GM23338 (cell line): Measurements from ENCODE around the gene BARX1. TPM values are rescaled to one million over a fixed set of nuclear protein-coding genes. Genes with fewer than 3 reads are reported as not detected.

Experiments
- ATAC-seq: fragments of 200-7000 bp; cut with Tn5 transposase; 3 replicates; pipeline ENCODE4 v1.9.1; 2020
- DNase-seq: peaks from one replicate; pipeline ENCODE4 v3.0.0-alpha.2; 2015; ENCODE audit warnings: low spot score
- H2AFZ ChIP-seq: fragments of 200-600 bp; sonication (generic); 2 replicates; pipeline ENCODE4 v1.8.0; 2016; ENCODE audit warnings: antibody characterized with exemption, mild to moderate bottlenecking, moderate library complexity
- H3F3A ChIP-seq: fragments of 200-600 bp; sonication (generic); replicated peaks from 2 replicates; pipeline ENCODE4 v1.8.0; 2017; ENCODE audit warnings: antibody characterized with exemption, mixed run types, low read depth
- H3K27ac ChIP-seq: fragments of 200-600 bp; sonication (generic); 2 replicates; pipeline ENCODE4 v1.6.1; 2016; ENCODE audit warnings: low read depth
- H3K27me3 ChIP-seq: fragments of 200-600 bp; sonication (generic); 2 replicates; pipeline ENCODE4 v1.8.0; 2016; ENCODE audit warnings: mild to moderate bottlenecking, mixed run types, moderate library complexity; ENCODE audit not compliant: insufficient read depth
- H3K36me3 ChIP-seq: fragments of 200-600 bp; sonication (generic); 2 replicates; pipeline ENCODE4 v1.8.0; 2016; ENCODE audit warnings: mild to moderate bottlenecking; ENCODE audit not compliant: insufficient read depth
- H3K4me1 ChIP-seq: fragments of 200-600 bp; sonication (generic); 2 replicates; pipeline ENCODE4 v1.8.0; 2016; ENCODE audit warnings: mild to moderate bottlenecking, moderate library complexity; ENCODE audit not compliant: insufficient read depth
- H3K4me2 ChIP-seq: fragments of 200-600 bp; sonication (generic); 2 replicates; pipeline ENCODE4 v1.7.1; 2017; ENCODE audit warnings: mixed run types
- H3K4me3 ChIP-seq: fragments of 200-600 bp; sonication (generic); 2 replicates; pipeline ENCODE4 v1.6.1; 2016; ENCODE audit warnings: mixed run types
- H3K79me2 ChIP-seq: fragments of 200-600 bp; sonication (generic); replicated peaks from 2 replicates; pipeline ENCODE4 v1.8.0; 2017; ENCODE audit warnings: mild to moderate bottlenecking; ENCODE audit not compliant: insufficient read depth
- H3K9me2 ChIP-seq: fragments of 200-600 bp; sonication (generic); 2 replicates; pipeline ENCODE4 v1.8.0; 2017; ENCODE audit not compliant: insufficient read depth
- H4K20me1 ChIP-seq: fragments of 200-600 bp; sonication (generic); replicated peaks from 2 replicates; pipeline ENCODE4 v1.8.0; 2017; ENCODE audit warnings: mild to moderate bottlenecking; ENCODE audit not compliant: insufficient read depth
- H3K27ac Mint-ChIP-seq: 2 replicates; pipeline ENCODE4 v1.8.0; 2020; ENCODE audit warnings: inconsistent platforms, mild to moderate bottlenecking, moderate library complexity, mixed read lengths
- H3K27me3 Mint-ChIP-seq: 3 replicates; pipeline ENCODE4 v1.8.0; 2022; ENCODE audit warnings: low read depth, mild to moderate bottlenecking, moderate library complexity, mixed read lengths, inconsistent platforms; ENCODE audit not compliant: insufficient read depth, poor library complexity
- H3K36me3 Mint-ChIP-seq: 3 replicates; pipeline ENCODE4 v1.8.0; 2021; ENCODE audit warnings: low read depth, mild to moderate bottlenecking, inconsistent platforms, moderate library complexity, mixed read lengths
- H3K4me1 Mint-ChIP-seq: 3 replicates; pipeline ENCODE4 v1.8.0; 2020; ENCODE audit warnings: mild to moderate bottlenecking, inconsistent platforms, mixed read lengths
- H3K4me3 Mint-ChIP-seq: 3 replicates; pipeline ENCODE4 v1.8.0; 2021; ENCODE audit warnings: moderate library complexity, mild to moderate bottlenecking, inconsistent platforms, mixed read lengths
- H3K9me3 Mint-ChIP-seq: 3 replicates; pipeline ENCODE4 v1.8.0; 2020; ENCODE audit warnings: moderate library complexity, mild to moderate bottlenecking, inconsistent platforms, mixed read lengths
- REST ChIP-seq: IDR thresholded peaks from one replicate; pipeline ENCODE4 v1.6.1; 2018; ENCODE audit warnings: antibody characterized with exemption; ENCODE audit not compliant: unreplicated experiment
- STAT1 ChIP-seq: IDR thresholded peaks from one replicate; pipeline ENCODE4 v1.6.1; 2016; ENCODE audit warnings: antibody characterized with exemption; ENCODE audit not compliant: unreplicated experiment
- ZNF331 ChIP-seq: fragments of 250-450 bp; sonication (Bioruptor Pico); IDR thresholded peaks from 2 replicates; pipeline ENCODE4 v1.5.0; 2020; ENCODE audit warnings: low read depth, mild to moderate bottlenecking, moderate library complexity
- ZNF462 ChIP-seq: fragments of 250-450 bp; sonication (Bioruptor Pico); IDR thresholded peaks from 2 replicates; pipeline ENCODE4 v1.5.0; 2020; ENCODE audit warnings: mild to moderate bottlenecking, moderate library complexity
- polyA plus RNA-seq: library from polyadenylated mRNA; unstranded; fragments of >200 nt; fragmentation: Nextera tagmentation; extraction: Ambion mirVana; gene quantifications from 2 replicates; pipeline ENCODE4 v1.2.1, GENCODE V29; 2016
- total RNA-seq: library from RNA; depleted of rRNA; stranded (reverse); fragments of >200 nt; shearing (Covaris generic); gene quantifications from 2 replicates; pipeline ENCODE4 v1.2.3, GENCODE V29; 2014

The BARX1 gene
- total and polyA plus RNA-seq, 2 experiments from 2014 or later: 0.87 to 1.6 TPM

- H3K27me3 ChIP-seq: no peaks in the 10 kb centered on the region
- DNase-seq: peak; percentile 37
- H2AFZ ChIP-seq: no peak overlapping the region
- peaks cover 8% of the 10 kb centered on the region for H3K4me1 Mint-ChIP-seq
- peak; percentile 80 for ATAC-seq
- H3K9me3 Mint-ChIP-seq: peaks cover 14% of the 10 kb centered on the region
- no peaks in the 10 kb centered on the region for H3K36me3 ChIP-seq
- TF ChIP-seq ZNF462 (CRISPR knock-in tag) (peak; percentile 32; the same call in 1 of the 2 replicates), STAT1 (no peak)
- H3K36me3 Mint-ChIP-seq: no peaks in the 10 kb centered on the region; the same call in 2 of the 3 replicates
- H3K9me2 ChIP-seq: no peaks in the 10 kb centered on the region
- no peaks in the 10 kb centered on the region for H3K27me3 Mint-ChIP-seq
- no peaks in the 10 kb centered on the region for H3F3A ChIP-seq
- no peaks in the 10 kb centered on the region for H4K20me1 ChIP-seq
- H3K4me3 ChIP-seq: no peak overlapping the region
- no peaks in the 10 kb centered on the region for H3K79me2 ChIP-seq
- no peak overlapping the region for H3K4me3 Mint-ChIP-seq
- H3K4me2 ChIP-seq: peak overlapping the region; percentile 28; the same call in 1 of the 2 replicates
- H3K4me1 ChIP-seq: peaks cover 5% of the 10 kb centered on the region
- no peak overlapping the region for H3K27ac ChIP-seq
- H3K27ac Mint-ChIP-seq: no peak overlapping the region
Measured at GRCh38 chr9:93984860-93985259, 29.7 kb upstream of the BARX1 start.

GRCh38 chr9:93983875-93984274 is 28.7 kb upstream of the BARX1 start:
- H3K9me3 Mint-ChIP-seq: peaks cover 14% of the 10 kb centered on the region
- no peak for ATAC-seq
- no peaks in the 10 kb centered on the region for H3K79me2 ChIP-seq
- no peak for TF ChIP-seq REST
- no peak for TF ChIP-seq ZNF331 (CRISPR knock-in tag)

More at GRCh38 chr9:93983875-93984274, 28.7 kb upstream of the BARX1 start:
- no peak overlapping the region for H3K4me3 ChIP-seq
- no peak overlapping the region for H3K27ac ChIP-seq
- no peak overlapping the region for H3K4me2 ChIP-seq
- no peaks in the 10 kb centered on the region for H3K27me3 ChIP-seq
- peaks cover 5% of the 10 kb centered on the region for H3K4me1 ChIP-seq
- no peaks in the 10 kb centered on the region for H3F3A ChIP-seq
- DNase-seq: no peak
- Mint-ChIP-seq H3K27ac (no peak overlapping the region), H3K4me1 (peaks cover 8% of the 10 kb centered on the region), H3K4me3 (no peak overlapping the region), H3K36me3 (no peaks in the 10 kb centered on the region; the same call in 2 of the 3 replicates), H3K27me3 (no peaks in the 10 kb centered on the region)
- H3K9me2 ChIP-seq: peaks cover 3% of the 10 kb centered on the region; the same call in 1 of the 2 replicates
- H4K20me1 ChIP-seq: no peaks in the 10 kb centered on the region
- H2AFZ ChIP-seq: no peak overlapping the region
- no peaks in the 10 kb centered on the region for H3K36me3 ChIP-seq
